ENCODE data around the gene CIB2.

DNA sequence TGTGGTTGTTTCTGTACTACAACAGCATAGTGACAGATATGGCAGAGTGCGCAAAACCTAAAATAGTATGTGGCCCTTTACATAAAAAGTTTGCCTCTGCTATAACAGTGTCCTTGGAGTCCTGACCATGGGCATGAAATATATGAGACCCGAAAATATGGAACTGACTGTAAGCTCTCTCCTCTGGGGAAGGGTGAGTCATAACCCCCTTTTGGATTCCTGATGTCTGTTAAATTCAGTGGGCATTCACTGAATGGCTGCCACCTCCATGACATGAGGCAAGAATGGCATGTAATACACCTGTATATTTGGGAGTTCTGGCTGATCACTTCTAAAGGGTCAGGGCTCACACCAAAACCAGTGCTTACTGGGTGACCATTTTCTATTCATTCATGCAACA lies 59.9 kb downstream of the CIB2 start:
- no peak for TF ChIP-seq POLR2AphosphoS5 (IDR thresholded peaks at IDR 0.05; ENCODE audit: low read depth)
- TF ChIP-seq, protein P1, sequence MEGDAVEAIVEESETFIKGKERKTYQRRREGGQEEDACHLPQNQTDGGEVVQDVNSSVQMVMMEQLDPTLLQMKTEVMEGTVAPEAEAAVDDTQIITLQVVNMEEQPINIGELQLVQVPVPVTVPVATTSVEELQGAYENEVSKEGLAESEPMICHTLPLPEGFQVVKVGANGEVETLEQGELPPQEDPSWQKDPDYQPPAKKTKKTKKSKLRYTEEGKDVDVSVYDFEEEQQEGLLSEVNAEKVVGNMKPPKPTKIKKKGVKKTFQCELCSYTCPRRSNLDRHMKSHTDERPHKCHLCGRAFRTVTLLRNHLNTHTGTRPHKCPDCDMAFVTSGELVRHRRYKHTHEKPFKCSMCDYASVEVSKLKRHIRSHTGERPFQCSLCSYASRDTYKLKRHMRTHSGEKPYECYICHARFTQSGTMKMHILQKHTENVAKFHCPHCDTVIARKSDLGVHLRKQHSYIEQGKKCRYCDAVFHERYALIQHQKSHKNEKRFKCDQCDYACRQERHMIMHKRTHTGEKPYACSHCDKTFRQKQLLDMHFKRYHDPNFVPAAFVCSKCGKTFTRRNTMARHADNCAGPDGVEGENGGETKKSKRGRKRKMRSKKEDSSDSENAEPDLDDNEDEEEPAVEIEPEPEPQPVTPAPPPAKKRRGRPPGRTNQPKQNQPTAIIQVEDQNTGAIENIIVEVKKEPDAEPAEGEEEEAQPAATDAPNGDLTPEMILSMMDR (conservative IDR thresholded peaks at IDR 0.05; ENCODE audit: low read depth in 2 of 2) = no peak
- TF ChIP-seq EZH2 (IDR thresholded peaks at IDR 0.05; ENCODE audit: low read depth, unreplicated experiment) = no peak
- TF ChIP-seq, protein P2, sequence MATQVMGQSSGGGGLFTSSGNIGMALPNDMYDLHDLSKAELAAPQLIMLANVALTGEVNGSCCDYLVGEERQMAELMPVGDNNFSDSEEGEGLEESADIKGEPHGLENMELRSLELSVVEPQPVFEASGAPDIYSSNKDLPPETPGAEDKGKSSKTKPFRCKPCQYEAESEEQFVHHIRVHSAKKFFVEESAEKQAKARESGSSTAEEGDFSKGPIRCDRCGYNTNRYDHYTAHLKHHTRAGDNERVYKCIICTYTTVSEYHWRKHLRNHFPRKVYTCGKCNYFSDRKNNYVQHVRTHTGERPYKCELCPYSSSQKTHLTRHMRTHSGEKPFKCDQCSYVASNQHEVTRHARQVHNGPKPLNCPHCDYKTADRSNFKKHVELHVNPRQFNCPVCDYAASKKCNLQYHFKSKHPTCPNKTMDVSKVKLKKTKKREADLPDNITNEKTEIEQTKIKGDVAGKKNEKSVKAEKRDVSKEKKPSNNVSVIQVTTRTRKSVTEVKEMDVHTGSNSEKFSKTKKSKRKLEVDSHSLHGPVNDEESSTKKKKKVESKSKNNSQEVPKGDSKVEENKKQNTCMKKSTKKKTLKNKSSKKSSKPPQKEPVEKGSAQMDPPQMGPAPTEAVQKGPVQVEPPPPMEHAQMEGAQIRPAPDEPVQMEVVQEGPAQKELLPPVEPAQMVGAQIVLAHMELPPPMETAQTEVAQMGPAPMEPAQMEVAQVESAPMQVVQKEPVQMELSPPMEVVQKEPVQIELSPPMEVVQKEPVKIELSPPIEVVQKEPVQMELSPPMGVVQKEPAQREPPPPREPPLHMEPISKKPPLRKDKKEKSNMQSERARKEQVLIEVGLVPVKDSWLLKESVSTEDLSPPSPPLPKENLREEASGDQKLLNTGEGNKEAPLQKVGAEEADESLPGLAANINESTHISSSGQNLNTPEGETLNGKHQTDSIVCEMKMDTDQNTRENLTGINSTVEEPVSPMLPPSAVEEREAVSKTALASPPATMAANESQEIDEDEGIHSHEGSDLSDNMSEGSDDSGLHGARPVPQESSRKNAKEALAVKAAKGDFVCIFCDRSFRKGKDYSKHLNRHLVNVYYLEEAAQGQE (IDR thresholded peaks at IDR 0.05; ENCODE audit: unreplicated experiment) = no peak

All from GM23338 (cell line).